Uterus (tissue), 2 donors: ENCODE measurements around the gene RAD51B.

ENCODE experiments used
- POLR2A ChIP-seq, 2 donors: fragments of 450-650 bp; IDR thresholded peaks; one replicate each; pipeline ENCODE4 v1.6.1; 2016; ENCODE audit warnings: antibody characterized with exemption in 2 of 2, mild to moderate bottlenecking in 1 of 2, moderate library complexity in 1 of 2
- TF ChIP-seq, protein P1 (sequence below), 4 experiments: fragments of 200-600 bp in 2 of 4; fragments of 450-650 bp in 2 of 4; sonication (generic) in 2 of 4; IDR thresholded peaks; one replicate each; pipeline ENCODE4 v1.5.1; 2016 to 2019; ENCODE audit warnings: antibody characterized with exemption in 4 of 4, mild to moderate bottlenecking in 2 of 4, moderate library complexity in 1 of 4

DNA sequence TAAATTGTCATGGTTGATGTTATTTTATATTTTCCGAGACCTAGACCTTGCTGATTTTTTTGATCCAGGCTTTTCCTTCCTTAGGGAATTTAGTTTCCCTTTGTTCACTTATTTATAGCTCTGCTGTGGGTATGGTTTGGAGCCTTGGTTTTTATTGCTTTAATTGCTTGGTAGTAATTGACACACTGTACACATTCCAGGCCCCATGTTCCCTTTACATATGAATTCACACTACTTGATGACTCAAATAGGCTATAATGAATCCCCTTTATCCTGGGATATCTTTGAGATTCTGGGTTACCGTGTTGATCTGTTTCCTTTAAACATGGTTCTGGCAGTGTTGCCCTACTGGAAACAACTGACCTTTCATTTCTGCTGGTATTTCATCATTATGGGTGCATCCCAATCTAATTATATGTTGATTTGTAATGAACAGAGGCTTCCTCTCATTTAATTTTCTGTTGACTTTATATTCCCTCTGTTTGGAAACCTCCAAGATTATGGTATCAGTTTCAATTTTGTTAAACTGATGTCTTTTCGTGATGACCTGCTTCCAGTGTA is 424.0 kb downstream of the RAD51B start:
- TF ChIP-seq, protein P1, sequence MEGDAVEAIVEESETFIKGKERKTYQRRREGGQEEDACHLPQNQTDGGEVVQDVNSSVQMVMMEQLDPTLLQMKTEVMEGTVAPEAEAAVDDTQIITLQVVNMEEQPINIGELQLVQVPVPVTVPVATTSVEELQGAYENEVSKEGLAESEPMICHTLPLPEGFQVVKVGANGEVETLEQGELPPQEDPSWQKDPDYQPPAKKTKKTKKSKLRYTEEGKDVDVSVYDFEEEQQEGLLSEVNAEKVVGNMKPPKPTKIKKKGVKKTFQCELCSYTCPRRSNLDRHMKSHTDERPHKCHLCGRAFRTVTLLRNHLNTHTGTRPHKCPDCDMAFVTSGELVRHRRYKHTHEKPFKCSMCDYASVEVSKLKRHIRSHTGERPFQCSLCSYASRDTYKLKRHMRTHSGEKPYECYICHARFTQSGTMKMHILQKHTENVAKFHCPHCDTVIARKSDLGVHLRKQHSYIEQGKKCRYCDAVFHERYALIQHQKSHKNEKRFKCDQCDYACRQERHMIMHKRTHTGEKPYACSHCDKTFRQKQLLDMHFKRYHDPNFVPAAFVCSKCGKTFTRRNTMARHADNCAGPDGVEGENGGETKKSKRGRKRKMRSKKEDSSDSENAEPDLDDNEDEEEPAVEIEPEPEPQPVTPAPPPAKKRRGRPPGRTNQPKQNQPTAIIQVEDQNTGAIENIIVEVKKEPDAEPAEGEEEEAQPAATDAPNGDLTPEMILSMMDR (IDR thresholded peaks at IDR 0.05) = no peak
- TF ChIP-seq POLR2A (IDR thresholded peaks at IDR 0.05) = no peak
